ENCODE measurements around the gene YY1AP1.
"Not testable (repeated sequence)": the region's sequence is repeated elsewhere in the genome, so short reads cannot be mapped to it uniquely, and the experiment has no call there.

YY1AP1 gene

GRCh38 chr1:155697046-155697445 lies 8.5 kb upstream of the YY1AP1 start:
- no peak overlapping the region for H3K4me3 ChIP-seq (ENCODE audit: low read depth, low read length)
- no peak for TF ChIP-seq CTCF (IDR thresholded peaks at IDR 0.05; ENCODE audit: low read depth, low read length, missing control alignments)
- no peak for DNase-seq (ENCODE audit: low read depth)

GRCh38 chr1:155696524-155696923 lies 8.0 kb upstream of the YY1AP1 start:
- no peak overlapping the region for H3K4me3 ChIP-seq (ENCODE audit: low read depth, low read length)
- no peak for TF ChIP-seq CTCF (IDR thresholded peaks at IDR 0.05; ENCODE audit: low read depth, low read length, missing control alignments)
- DNase-seq (ENCODE audit: low read depth), result no peak

- no peak for DNase-seq (ENCODE audit: low read depth)
- H3K4me3 ChIP-seq (ENCODE audit: low read depth, low read length), result no peak overlapping the region
- no peak for TF ChIP-seq CTCF (IDR thresholded peaks at IDR 0.05; ENCODE audit: low read depth, low read length, missing control alignments)
Measured at GRCh38 chr1:155695608-155696007, 7.0 kb upstream of the YY1AP1 start.

- no peak for TF ChIP-seq CTCF (IDR thresholded peaks at IDR 0.05; ENCODE audit: low read depth, low read length, missing control alignments)
- H3K4me3 ChIP-seq (ENCODE audit: low read depth, low read length), result no peak overlapping the region
- DNase-seq (ENCODE audit: low read depth), result no peak
Measured at GRCh38 chr1:155695072-155695471, 6.5 kb upstream of the YY1AP1 start.

GRCh38 chr1:155694167-155694566 lies 5.6 kb upstream of the YY1AP1 start:
- no peak overlapping the region for H3K4me3 ChIP-seq (ENCODE audit: low read depth, low read length)
- no peak for DNase-seq (ENCODE audit: low read depth)

GRCh38 chr1:155691992-155692528 lies 3.5 kb upstream of the YY1AP1 start:
- H3K4me3 ChIP-seq (ENCODE audit: low read depth, low read length), result no peak overlapping the region
- no peak for DNase-seq (ENCODE audit: low read depth)
- no peak for TF ChIP-seq CTCF (IDR thresholded peaks at IDR 0.05; ENCODE audit: low read depth, low read length, missing control alignments)

More at GRCh38 chr1:155694167-155694566, 5.6 kb upstream of the YY1AP1 start:
- TF ChIP-seq CTCF (IDR thresholded peaks at IDR 0.05; ENCODE audit: low read depth, low read length, missing control alignments), result no peak

- H3K4me3 ChIP-seq (ENCODE audit: low read depth, low read length), result peak within 1 kb of the TSS; percentile 68
Measured at GRCh38 chr1:155689081-155689607, 570 bp upstream of the YY1AP1 start, which contains the start of gene DAP3. Gene DAP3, plus strand, starts transcription at chr1:155689091. Its CDS starts 20,689 bp downstream, at chr1:155709780.

GRCh38 chr1:155687705-155688323 lies 760 bp downstream of the YY1AP1 start:
- DNase-seq (ENCODE audit: low read depth), result not testable (repeated sequence)
- peak overlapping the region; percentile 68 for H3K4me3 ChIP-seq (ENCODE audit: low read depth, low read length)

More at GRCh38 chr1:155689081-155689607, 570 bp upstream of the YY1AP1 start, which contains the start of gene DAP3:
- peak; percentile 49 for DNase-seq (ENCODE audit: low read depth)

All from GM12864 (cell line).